ENCODE data around the gene DOCK9. TPM values are rescaled to one million over a fixed set of nuclear protein-coding genes. Genes with fewer than 3 reads are reported as not detected.

The DOCK9 gene
- total RNA-seq, 1 experiment from 2014 or later = 36.6 TPM

DNA sequence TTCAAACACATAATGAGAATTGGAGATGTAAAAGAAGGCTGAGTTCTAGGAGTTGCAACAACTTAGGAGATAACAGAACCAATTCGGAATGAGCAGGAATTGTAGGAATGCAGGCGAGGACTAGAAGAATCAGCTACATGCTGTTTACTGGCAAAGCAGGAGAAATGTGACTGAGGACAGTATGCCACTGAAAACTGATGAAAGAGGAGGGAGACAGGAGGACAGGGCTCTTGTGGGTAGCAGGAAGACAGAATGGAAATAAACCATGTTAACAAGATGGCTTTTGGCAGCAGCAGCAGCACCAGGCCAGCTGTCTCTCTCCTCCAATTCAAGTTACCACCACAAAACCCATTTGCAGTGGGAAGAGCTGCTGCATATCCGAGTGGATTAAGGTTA, 134.4 kb downstream of the DOCK9 start:
- no peaks in the 10 kb centered on the region for H3K36me3 Mint-ChIP-seq
- no peak for DNase-seq (ENCODE audit: low spot score)
- ChIA-PET CTCF (interaction anchor here (0.6 to 2.2 kb wide), 11 partner anchors 10 to 547 kb away, joined by 3 to 7 read pairs (median 4); no protein-coding TSS in a partner anchor), POLR2A (no interaction called here)
- ATAC-seq = no peak
- no peak overlapping the region for H3K4me3 Mint-ChIP-seq
- no peaks in the 10 kb centered on the region for H3K9me3 Mint-ChIP-seq
- H3K27ac Mint-ChIP-seq = no peak overlapping the region
- peaks cover 19% of the 10 kb centered on the region for H3K4me1 Mint-ChIP-seq
- no peak for TF ChIP-seq ATF1 (CRISPR knock-in tag; IDR thresholded peaks at IDR 0.05)
- no peak for TF ChIP-seq ZNF425 (CRISPR knock-in tag; conservative IDR thresholded peaks at IDR 0.05)
- no peak for TF ChIP-seq ZNF219 (CRISPR knock-in tag; IDR thresholded peaks at IDR 0.05; ENCODE audit: borderline replicate concordance)
- TF ChIP-seq ERG (CRISPR knock-in tag; IDR thresholded peaks at IDR 0.05) = no peak
- TF ChIP-seq NR2C2 (CRISPR knock-in tag; IDR thresholded peaks at IDR 0.05) = no peak
- no peak for TF ChIP-seq ZNF423 (CRISPR knock-in tag; IDR thresholded peaks at IDR 0.05)
- TF ChIP-seq, protein P1, sequence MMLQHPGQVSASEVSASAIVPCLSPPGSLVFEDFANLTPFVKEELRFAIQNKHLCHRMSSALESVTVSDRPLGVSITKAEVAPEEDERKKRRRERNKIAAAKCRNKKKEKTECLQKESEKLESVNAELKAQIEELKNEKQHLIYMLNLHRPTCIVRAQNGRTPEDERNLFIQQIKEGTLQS (CRISPR knock-in tag; conservative IDR thresholded peaks at IDR 0.05) = no peak
- TF ChIP-seq E2F4 (CRISPR knock-in tag; IDR thresholded peaks at IDR 0.05; ENCODE audit: borderline replicate concordance, low read depth) = no peak
- TF ChIP-seq ZBTB21 (CRISPR knock-in tag; IDR thresholded peaks at IDR 0.05; ENCODE audit: borderline replicate concordance) = no peak
- no peaks in the 10 kb centered on the region for H3K27me3 Mint-ChIP-seq (ENCODE audit: low read depth)

DNA sequence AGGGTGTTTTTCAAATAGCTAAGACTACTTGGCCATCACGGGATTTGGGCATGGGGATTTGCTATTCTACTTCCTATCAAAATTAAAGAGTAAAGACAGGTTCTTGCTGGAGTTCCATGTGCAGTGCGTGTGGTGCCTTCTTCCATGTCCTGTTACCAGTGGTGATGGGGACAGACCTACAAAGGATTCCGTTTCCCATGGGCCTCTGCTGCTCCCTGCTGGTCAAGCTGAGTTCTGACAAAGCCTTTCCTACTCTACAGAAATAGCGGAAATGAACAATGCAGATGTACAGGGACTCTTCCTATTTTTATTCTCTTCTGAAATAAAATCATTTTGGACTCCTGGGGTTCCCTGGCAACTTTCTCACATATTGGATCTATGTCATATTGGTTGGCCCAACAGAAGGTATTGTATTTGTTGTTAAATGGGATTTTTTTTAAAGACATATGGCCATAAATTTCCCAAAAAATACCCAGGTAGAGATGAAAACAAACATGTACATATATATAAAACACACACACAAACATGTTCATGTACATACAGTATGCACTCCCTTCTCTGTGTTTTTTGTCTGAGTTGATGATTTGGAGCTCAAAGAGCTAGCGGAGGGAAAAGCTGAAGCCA, 134.9 kb downstream of the DOCK9 start:
- Mint-ChIP-seq H3K4me1 (peaks cover 15% of the 10 kb centered on the region), H3K36me3 (no peaks in the 10 kb centered on the region), H3K9me3 (no peaks in the 10 kb centered on the region), H3K27me3 (ENCODE audit: low read depth) (no peaks in the 10 kb centered on the region), H3K4me3 (no peak overlapping the region), H3K27ac (no peak overlapping the region)
- ChIA-PET CTCF (interaction anchor here (0.6 to 2.2 kb wide), 12 partner anchors 10 to 546 kb away, joined by 3 to 7 read pairs (median 4); no protein-coding TSS in a partner anchor), POLR2A (no interaction called here)
- ATAC-seq (peak; percentile 69), DNase-seq (ENCODE audit: low spot score) (peak; percentile 84)
- TF ChIP-seq, protein P2, sequence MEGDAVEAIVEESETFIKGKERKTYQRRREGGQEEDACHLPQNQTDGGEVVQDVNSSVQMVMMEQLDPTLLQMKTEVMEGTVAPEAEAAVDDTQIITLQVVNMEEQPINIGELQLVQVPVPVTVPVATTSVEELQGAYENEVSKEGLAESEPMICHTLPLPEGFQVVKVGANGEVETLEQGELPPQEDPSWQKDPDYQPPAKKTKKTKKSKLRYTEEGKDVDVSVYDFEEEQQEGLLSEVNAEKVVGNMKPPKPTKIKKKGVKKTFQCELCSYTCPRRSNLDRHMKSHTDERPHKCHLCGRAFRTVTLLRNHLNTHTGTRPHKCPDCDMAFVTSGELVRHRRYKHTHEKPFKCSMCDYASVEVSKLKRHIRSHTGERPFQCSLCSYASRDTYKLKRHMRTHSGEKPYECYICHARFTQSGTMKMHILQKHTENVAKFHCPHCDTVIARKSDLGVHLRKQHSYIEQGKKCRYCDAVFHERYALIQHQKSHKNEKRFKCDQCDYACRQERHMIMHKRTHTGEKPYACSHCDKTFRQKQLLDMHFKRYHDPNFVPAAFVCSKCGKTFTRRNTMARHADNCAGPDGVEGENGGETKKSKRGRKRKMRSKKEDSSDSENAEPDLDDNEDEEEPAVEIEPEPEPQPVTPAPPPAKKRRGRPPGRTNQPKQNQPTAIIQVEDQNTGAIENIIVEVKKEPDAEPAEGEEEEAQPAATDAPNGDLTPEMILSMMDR (IDR thresholded peaks at IDR 0.05) = peak; percentile 75
- no peak for TF ChIP-seq AFF4 (CRISPR knock-in tag; IDR thresholded peaks at IDR 0.05; ENCODE audit: borderline replicate concordance)

All from WTC11 (cell line).